ENCODE measurements around the gene FREM3. TPM values are rescaled to one million over a fixed set of nuclear protein-coding genes. Genes with fewer than 3 reads are reported as not detected.
A peak's percentile ranks its signal among the peaks of the same experiment; 100 is the strongest.

The FREM3 gene
- total RNA-seq, 1 experiment from 2014 or later = not detected

DNA sequence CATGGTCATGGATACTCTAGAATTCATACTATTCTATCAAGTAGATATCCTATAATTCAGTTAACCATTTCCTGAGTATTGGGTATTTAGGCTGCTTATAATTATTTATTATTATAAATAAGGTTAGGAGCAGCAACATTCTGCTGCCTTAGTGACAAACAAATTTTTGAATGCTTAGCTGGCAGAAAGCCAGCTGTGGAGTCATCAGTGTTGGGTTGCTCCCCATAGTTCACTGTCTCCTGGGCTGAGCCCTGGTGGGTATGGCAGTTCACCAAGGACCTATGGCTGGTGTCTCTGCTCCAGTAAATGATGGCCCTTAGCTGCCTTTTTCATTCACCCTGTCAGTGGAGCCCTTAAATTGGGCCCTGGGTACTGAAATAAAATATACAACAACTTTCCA, 125.1 kb downstream of the FREM3 start:
- Mint-ChIP-seq H3K36me3 (ENCODE audit: insufficient read depth, unreplicated experiment) (no peaks in the 10 kb centered on the region), H3K9me3 (ENCODE audit: unreplicated experiment) (no peaks in the 10 kb centered on the region), H3K4me3 (ENCODE audit: unreplicated experiment) (no peak overlapping the region), H3K27me3 (ENCODE audit: insufficient read depth, unreplicated experiment) (no peaks in the 10 kb centered on the region), H3K4me1 (ENCODE audit: insufficient read depth, unreplicated experiment) (no peaks in the 10 kb centered on the region), H3K27ac (ENCODE audit: low read depth, unreplicated experiment) (no peak overlapping the region)
- no TSS peak for BruUV-seq (replicated peaks)
- POLR2A ChIA-PET = no interaction called here
- TF ChIP-seq, protein P1, sequence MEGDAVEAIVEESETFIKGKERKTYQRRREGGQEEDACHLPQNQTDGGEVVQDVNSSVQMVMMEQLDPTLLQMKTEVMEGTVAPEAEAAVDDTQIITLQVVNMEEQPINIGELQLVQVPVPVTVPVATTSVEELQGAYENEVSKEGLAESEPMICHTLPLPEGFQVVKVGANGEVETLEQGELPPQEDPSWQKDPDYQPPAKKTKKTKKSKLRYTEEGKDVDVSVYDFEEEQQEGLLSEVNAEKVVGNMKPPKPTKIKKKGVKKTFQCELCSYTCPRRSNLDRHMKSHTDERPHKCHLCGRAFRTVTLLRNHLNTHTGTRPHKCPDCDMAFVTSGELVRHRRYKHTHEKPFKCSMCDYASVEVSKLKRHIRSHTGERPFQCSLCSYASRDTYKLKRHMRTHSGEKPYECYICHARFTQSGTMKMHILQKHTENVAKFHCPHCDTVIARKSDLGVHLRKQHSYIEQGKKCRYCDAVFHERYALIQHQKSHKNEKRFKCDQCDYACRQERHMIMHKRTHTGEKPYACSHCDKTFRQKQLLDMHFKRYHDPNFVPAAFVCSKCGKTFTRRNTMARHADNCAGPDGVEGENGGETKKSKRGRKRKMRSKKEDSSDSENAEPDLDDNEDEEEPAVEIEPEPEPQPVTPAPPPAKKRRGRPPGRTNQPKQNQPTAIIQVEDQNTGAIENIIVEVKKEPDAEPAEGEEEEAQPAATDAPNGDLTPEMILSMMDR (IDR thresholded peaks at IDR 0.05; ENCODE audit: unreplicated experiment) = no peak
- CTCF ChIA-PET = interaction anchor here (1.0 kb wide), 1 partner anchor 11 kb away, joined by 3 read pairs; no protein-coding TSS in a partner anchor
- DNase-seq (ENCODE audit: unreplicated experiment) = peak; percentile 21
- intact Hi-C loops (cut with micrococcal nuclease) = no loop called here

DNA sequence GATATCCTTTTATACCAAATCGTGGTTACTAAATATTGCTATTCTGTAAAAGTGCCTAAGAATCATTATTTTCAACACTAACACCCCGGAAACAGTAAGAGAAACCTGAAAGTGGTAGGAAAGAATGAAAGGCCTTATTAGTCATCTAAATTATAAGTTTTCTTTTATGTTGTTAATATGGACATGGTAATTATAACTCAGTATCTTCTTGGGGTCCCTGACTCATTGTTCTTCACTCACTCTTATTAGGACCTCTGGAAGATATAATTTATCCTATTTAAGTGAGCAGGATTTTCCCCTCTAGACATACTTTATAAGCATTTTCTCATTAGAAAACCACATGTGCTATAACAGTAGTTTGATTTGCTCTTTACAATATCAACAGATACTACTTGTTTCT, 136.0 kb downstream of the FREM3 start:
- ChIA-PET CTCF (no interaction called here), POLR2A (no interaction called here)
- intact Hi-C loops (cut with micrococcal nuclease) = no loop called here
- BruUV-seq (replicated peaks) = no TSS peak
- Mint-ChIP-seq H3K4me3 (ENCODE audit: unreplicated experiment) (no peak overlapping the region), H3K4me1 (ENCODE audit: insufficient read depth, unreplicated experiment) (no peaks in the 10 kb centered on the region), H3K9me3 (ENCODE audit: unreplicated experiment) (peaks cover 7% of the 10 kb centered on the region), H3K27me3 (ENCODE audit: insufficient read depth, unreplicated experiment) (no peaks in the 10 kb centered on the region), H3K27ac (ENCODE audit: low read depth, unreplicated experiment) (no peak overlapping the region), H3K36me3 (ENCODE audit: insufficient read depth, unreplicated experiment) (no peaks in the 10 kb centered on the region)
- no peak for DNase-seq (ENCODE audit: unreplicated experiment)
- TF ChIP-seq, protein P1 (IDR thresholded peaks at IDR 0.05; ENCODE audit: unreplicated experiment) = no peak

DNA sequence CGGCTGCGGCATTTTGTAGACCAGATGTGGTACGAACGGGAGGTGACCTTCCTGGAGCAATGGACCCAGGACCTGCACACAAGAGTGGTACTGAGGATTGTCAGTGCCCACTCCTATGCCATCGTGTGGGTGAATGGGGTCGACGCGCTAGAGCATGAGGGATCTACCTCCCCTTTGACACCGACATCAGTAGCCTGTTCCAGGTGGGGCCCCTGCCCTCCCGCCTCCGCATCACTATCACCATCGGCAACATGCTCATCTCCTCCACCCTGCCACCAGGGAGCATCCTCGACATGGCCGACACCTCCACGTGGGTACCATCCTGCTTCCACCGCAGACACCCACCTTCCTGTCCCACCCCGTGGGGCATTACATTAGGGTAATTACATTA, 140.7 kb downstream of the FREM3 start:
- BruUV-seq (replicated peaks) = no TSS peak
- peaks cover 12% of the 10 kb centered on the region for H3K36me3 Mint-ChIP-seq (ENCODE audit: insufficient read depth, unreplicated experiment)
- no peaks in the 10 kb centered on the region for H3K4me1 Mint-ChIP-seq (ENCODE audit: insufficient read depth, unreplicated experiment)
- peaks cover 7% of the 10 kb centered on the region for H3K9me3 Mint-ChIP-seq (ENCODE audit: unreplicated experiment)
- TF ChIP-seq, protein P1 (IDR thresholded peaks at IDR 0.05; ENCODE audit: unreplicated experiment) = no peak
- H3K27me3 Mint-ChIP-seq (ENCODE audit: insufficient read depth, unreplicated experiment) = no peaks in the 10 kb centered on the region
- DNase-seq (ENCODE audit: unreplicated experiment) = no peak
- ChIA-PET POLR2A (no interaction called here), CTCF (interaction anchor here (0.6 kb wide), 1 partner anchor 451 kb away, joined by 3 read pairs; no protein-coding TSS in a partner anchor)
- intact Hi-C loops (cut with micrococcal nuclease) = no loop called here
- no peak overlapping the region for H3K27ac Mint-ChIP-seq (ENCODE audit: low read depth, unreplicated experiment)
- H3K4me3 Mint-ChIP-seq (ENCODE audit: unreplicated experiment) = no peak overlapping the region

DNA sequence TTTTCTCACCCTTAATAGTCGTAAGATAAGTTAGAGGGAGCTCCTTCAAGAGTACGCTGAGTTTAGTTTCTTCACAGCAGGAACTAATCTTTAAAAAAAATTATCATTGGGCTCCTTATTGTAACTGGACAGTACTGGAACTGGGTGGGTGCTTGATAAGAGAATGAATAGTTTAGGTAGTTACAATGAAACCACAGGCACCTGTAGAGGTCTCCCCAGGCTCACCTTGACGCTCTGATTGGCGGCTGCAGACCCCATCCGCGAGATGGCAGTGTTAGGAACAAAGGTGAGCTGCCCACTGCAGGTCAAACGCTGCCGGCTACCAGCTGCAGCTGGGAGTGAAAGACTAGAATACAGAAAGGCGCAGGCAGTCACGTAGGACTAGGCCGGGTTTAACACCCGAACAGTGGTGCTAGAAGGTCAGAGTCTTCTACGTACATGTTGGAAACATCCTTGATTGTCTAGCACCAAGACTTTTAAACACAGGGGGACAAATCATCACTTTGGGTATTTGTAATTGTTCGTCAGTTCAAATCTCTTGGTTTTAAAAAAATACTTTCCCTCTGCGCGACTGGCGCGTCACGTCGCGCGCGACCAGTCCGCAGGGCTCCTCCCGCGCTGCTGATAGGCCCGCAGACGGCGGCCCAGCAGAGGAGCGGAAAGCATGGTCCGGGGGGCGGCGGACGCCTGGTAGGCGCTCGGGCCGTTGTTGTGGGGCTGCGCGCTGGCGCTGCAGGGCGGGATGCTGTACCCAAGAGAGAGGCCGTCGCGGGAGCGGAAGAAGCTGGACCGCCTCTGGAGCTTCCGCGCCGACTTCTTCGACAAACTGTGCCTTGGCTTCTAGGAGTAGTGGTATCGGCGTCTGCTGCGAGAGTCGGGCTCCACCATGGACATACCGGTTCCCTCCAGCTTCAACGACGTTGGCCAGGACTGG, 141.4 kb downstream of the FREM3 start:
- intact Hi-C loops (cut with micrococcal nuclease) = no loop called here
- H3K36me3 Mint-ChIP-seq (ENCODE audit: insufficient read depth, unreplicated experiment) = peaks cover 18% of the 10 kb centered on the region
- peaks cover 7% of the 10 kb centered on the region for H3K9me3 Mint-ChIP-seq (ENCODE audit: unreplicated experiment)
- peak; percentile 19 for DNase-seq (ENCODE audit: unreplicated experiment)
- H3K27ac Mint-ChIP-seq (ENCODE audit: low read depth, unreplicated experiment) = no peak overlapping the region
- no peaks in the 10 kb centered on the region for H3K27me3 Mint-ChIP-seq (ENCODE audit: insufficient read depth, unreplicated experiment)
- CTCF ChIA-PET = interaction anchor here (0.6 to 1.5 kb wide), 2 partner anchors 12 to 451 kb away, joined by 3 to 4 read pairs; no protein-coding TSS in a partner anchor
- TF ChIP-seq, protein P1 (IDR thresholded peaks at IDR 0.05; ENCODE audit: unreplicated experiment) = no peak
- H3K4me3 Mint-ChIP-seq (ENCODE audit: unreplicated experiment) = no peak overlapping the region
- H3K4me1 Mint-ChIP-seq (ENCODE audit: insufficient read depth, unreplicated experiment) = no peaks in the 10 kb centered on the region
- no TSS peak for BruUV-seq (replicated peaks)
- POLR2A ChIA-PET = no interaction called here
